ENCODE measurements around the gene ARAF. TPM values are rescaled to one million over a fixed set of nuclear protein-coding genes. Genes with fewer than 3 reads are reported as not detected.
A peak's percentile ranks its signal among the peaks of the same experiment; 100 is the strongest.

ARAF gene
- total RNA-seq, 3 donors from 2014 or later = 93.0 to 103 (median 97.3) TPM

DNA sequence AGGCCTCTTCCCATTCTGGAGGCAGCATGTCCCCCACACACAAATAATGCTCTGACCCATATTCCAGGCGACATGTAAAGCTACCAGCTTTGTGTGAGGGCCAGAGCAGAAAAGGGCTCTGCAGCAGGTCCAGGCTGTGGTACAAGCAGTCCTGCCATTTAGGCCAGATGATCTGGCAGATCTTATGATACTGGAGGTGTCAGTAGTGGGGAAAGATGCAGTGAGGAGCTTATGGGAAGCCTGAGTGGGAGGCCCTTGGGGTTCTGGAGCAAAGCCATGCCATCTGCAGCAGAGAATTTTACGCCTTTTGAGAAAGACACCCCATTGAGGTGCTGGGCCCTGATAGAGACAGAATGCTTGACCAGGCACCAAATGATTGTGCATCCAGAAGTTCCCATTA lies 50.9 kb downstream of the ARAF start:
- Mint-ChIP-seq H3K4me1 (ENCODE audit: low read depth) (no peaks in the 10 kb centered on the region), H3K27me3 (ENCODE audit: low read depth) (no peaks in the 10 kb centered on the region), H3K4me3 (no peak overlapping the region), H3K9me3 (no peaks in the 10 kb centered on the region), H3K36me3 (ENCODE audit: insufficient read depth) (no peaks in the 10 kb centered on the region)
- no peak for ATAC-seq
- no peak for DNase-seq

DNA sequence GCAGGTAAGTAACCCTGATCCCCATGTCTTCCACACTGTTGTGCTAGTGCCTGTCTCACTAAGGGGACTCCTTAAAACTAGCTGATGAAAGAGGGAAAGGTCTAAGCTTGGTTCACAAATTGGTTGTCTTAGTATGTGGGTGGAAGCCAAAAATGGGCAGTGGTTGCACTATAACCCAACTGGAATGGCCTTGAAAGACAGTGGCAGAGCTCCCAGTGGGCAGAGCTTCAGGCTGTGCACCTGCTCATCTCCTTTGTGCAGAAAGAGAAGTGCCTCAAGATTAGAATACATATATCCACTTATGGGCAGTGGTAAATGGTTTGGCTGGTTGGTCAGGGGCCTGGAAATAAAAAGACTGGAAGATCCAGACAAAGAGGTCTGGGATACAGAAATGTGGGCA lies 51.4 kb downstream of the ARAF start:
- ATAC-seq (no peak), DNase-seq (no peak)
- Mint-ChIP-seq H3K4me1 (ENCODE audit: low read depth) (no peaks in the 10 kb centered on the region), H3K27me3 (ENCODE audit: low read depth) (no peaks in the 10 kb centered on the region), H3K4me3 (no peak overlapping the region), H3K9me3 (no peaks in the 10 kb centered on the region), H3K36me3 (ENCODE audit: insufficient read depth) (no peaks in the 10 kb centered on the region)

DNA sequence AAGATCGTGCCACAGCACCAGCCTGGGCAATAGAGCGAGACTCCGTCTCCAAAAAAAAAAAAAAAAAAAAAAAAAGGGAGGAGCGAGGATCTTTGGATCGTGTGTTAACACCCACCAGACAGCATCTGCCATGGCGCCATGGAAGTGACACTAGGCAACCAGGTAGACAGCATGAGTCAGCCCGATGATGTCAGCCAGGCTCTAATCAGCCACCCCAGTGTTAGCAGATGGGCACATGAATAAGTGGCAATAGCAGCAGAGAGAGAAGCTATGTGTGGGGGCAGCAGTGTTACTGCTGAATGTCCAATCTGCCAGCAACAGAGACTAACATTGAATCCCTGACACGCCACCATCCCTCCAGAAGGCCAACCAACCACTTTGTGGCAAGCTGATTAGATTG lies 52.1 kb downstream of the ARAF start:
- no peaks in the 10 kb centered on the region for H3K9me3 Mint-ChIP-seq
- no peak for ATAC-seq
- no peak for DNase-seq
- no peaks in the 10 kb centered on the region for H3K36me3 Mint-ChIP-seq (ENCODE audit: insufficient read depth)
- no peak overlapping the region for H3K4me3 Mint-ChIP-seq
- no peaks in the 10 kb centered on the region for H3K27me3 Mint-ChIP-seq (ENCODE audit: low read depth)
- H3K4me1 Mint-ChIP-seq (ENCODE audit: low read depth) = no peaks in the 10 kb centered on the region

DNA sequence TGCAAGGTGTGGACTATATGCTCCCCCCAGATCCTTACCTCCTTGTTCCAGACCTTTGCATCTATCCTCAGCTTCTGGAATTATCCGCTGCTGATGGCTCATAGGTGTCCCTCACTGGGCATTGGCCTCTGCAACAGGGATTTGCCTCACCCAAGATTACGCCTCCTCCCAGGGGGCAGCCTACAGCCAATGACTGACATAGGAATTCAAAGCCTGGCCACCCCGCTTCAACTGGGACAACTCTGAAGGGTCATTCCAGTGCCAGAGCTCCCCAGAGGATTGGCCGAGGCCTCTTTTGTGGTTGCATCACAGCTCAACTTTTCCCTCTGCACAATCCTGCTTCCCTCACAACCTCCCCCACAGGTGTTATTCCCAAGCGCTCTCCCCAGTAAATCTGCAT lies 53.6 kb downstream of the ARAF start:
- no peaks in the 10 kb centered on the region for H3K27me3 Mint-ChIP-seq (ENCODE audit: low read depth)
- H3K4me1 Mint-ChIP-seq (ENCODE audit: low read depth) = peaks cover 2% of the 10 kb centered on the region
- no peak for DNase-seq
- H3K4me3 Mint-ChIP-seq = no peak overlapping the region
- H3K36me3 Mint-ChIP-seq (ENCODE audit: insufficient read depth) = no peaks in the 10 kb centered on the region
- no peaks in the 10 kb centered on the region for H3K9me3 Mint-ChIP-seq
- no peak for ATAC-seq

DNA sequence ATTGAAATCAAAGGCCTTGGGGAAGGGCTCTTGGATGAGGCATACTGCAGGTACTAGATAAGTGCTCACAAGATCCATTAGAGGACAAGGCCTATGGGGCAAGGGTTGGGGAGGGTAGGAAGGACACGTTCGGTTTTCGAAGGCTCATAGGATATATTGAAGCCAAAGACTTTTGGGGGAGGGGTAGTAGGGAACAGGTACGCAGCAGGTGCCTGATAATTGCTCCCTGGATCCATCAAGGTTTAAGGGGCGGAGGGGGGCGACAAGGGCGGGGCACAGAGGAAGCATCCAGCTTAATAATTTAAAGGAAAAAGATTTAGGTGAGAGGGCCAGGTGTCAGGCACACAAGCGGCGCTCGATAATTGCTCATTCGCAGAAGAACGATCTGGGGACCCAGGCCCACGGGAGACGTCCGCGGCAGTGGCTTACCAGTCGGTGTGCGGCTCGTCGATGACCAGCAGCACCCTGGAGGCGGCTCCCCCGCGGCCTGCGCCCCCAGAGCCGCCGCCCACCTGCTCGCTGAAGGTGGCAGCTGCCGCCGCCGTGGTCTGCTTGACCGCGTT lies 58.0 kb downstream of the ARAF start:
- DNase-seq = no peak
- no peak for ATAC-seq
- Mint-ChIP-seq H3K9me3 (no peaks in the 10 kb centered on the region), H3K36me3 (ENCODE audit: insufficient read depth) (no peaks in the 10 kb centered on the region), H3K27me3 (ENCODE audit: low read depth) (peaks cover 3% of the 10 kb centered on the region), H3K4me3 (peak overlapping the region; percentile 62), H3K4me1 (ENCODE audit: low read depth) (peaks cover 14% of the 10 kb centered on the region)

DNA sequence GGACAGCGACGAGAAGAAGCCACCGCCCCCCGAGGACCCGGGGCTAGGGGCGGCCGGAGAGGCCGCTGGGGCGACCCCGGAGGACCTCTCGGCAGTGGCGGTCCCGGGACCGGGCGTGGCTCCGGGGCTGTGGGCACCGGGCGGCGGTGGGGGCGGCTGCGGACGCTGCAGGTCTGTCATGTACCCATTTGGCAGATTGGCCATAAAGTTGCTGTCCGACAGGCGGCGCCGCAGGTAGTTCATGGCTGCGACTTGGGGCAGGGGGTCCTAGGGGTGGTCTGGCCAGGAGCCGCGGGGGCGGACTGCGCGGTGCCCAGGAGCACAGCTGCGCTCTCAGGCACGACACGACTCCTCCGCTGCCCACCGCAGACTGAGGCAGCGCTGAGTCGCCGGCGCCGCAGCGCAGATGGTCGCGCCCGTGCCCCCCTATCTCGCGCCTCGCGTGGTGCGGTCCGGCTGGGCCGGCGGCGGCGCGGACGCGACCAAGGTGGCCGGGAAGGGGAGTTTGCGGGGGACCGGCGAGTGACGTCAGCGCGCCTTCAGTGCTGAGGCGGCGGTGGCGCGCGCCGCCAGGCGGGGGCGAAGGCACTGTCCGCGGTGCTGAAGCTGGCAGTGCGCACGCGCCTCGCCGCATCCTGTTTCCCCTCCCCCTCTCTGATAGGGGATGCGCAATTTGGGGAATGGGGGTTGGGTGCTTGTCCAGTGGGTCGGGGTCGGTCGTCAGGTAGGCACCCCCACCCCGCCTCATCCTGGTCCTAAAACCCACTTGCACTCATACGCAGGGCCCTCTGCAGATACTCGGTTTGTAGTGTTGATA lies 58.7 kb downstream of the ARAF start, which contains the start of gene SYN1:
SYN1 (minus strand) TSS at position 372 of the 817 bp plus-strand sequence; CDS start at position 243, 129 bp downstream.
- H3K4me1 Mint-ChIP-seq (ENCODE audit: low read depth) = peaks cover 17% of the 10 kb centered on the region
- no peaks in the 10 kb centered on the region for H3K36me3 Mint-ChIP-seq (ENCODE audit: insufficient read depth)
- peaks cover 3% of the 10 kb centered on the region for H3K27me3 Mint-ChIP-seq (ENCODE audit: low read depth)
- H3K9me3 Mint-ChIP-seq = no peaks in the 10 kb centered on the region
- peak within 1 kb of the TSS; percentile 62 for H3K4me3 Mint-ChIP-seq
- peak; percentile 77 for DNase-seq
- peak; percentile 80 to 83 for ATAC-seq

DNA sequence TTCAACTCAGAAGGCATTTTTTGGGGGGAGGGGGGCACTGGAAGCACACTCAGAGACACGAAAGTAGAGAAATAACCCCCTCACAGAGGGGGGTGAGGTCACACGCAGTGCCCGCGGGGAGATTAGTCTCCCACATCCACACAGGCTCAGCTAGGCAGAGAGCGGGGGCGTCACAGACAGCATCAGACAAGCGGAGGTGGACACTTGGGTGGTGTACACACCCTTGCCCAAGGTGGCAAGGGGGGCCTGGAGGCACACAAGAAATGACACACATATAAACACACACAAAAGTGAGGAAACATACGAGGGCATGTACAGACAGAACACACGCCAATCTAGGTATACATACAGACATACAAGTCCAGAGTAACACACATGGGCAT lies 59.3 kb downstream of the ARAF start:
- DNase-seq (no peak), ATAC-seq (no peak)
- Mint-ChIP-seq H3K4me1 (ENCODE audit: low read depth) (peaks cover 17% of the 10 kb centered on the region), H3K4me3 (peak overlapping the region; percentile 24), H3K27me3 (ENCODE audit: low read depth) (peaks cover 3% of the 10 kb centered on the region), H3K36me3 (ENCODE audit: insufficient read depth) (no peaks in the 10 kb centered on the region), H3K9me3 (no peaks in the 10 kb centered on the region)

Other genes starting within 250 kb of the ARAF start
- gene ZNF157, start 190.6 kb upstream of the ARAF start, total RNA-seq = under 1 TPM; 0.40 to 0.78 (median 0.73) TPM
- gene ZNF41, start 78.0 kb upstream of the ARAF start, total RNA-seq = 10 to 100 TPM; 10.0 to 13.2 (median 12.5) TPM
- 10 to 100 TPM; 10.4 to 32.1 (median 15.9) TPM for gene TIMP1, start 21.2 kb downstream of the ARAF start, total RNA-seq
- under 1 TPM; 0.23 to 0.43 (median 0.24) TPM for gene SYN1, start 58.7 kb downstream of the ARAF start, total RNA-seq
- gene CFP, start 68.7 kb downstream of the ARAF start, total RNA-seq = 1 to 10 TPM; 1.2 to 1.8 (median 1.6) TPM
- 10 to 100 TPM; 70.3 to 79.6 (median 76.2) TPM for gene ELK1, start 89.4 kb downstream of the ARAF start, total RNA-seq
- 100 to 1,000 TPM; 168 to 175 (median 168) TPM for gene UXT, start 98.0 kb downstream of the ARAF start, total RNA-seq

Measured in activated T-cell treated with anti-CD3 and anti-CD28 coated beads, Interleukin-2, amount 50 U/mL, for 4 hours (primary cell).